GM12878 (cell line): Measurements from ENCODE around the gene ZNF627. TPM values are rescaled to one million over a fixed set of nuclear protein-coding genes. Genes with fewer than 3 reads are reported as not detected.

Experiments
- ATF7 ChIP-seq: fragments of 450-650 bp; IDR thresholded peaks from 2 replicates; pipeline ENCODE4 v1.6.1; 2016; ENCODE audit warnings: low read depth, mild to moderate bottlenecking
- CHD2 ChIP-seq: IDR thresholded peaks from 2 replicates; pipeline ENCODE4 v1.6.1; 2011; ENCODE audit warnings: low read depth, low read length, improper control_type of control experiment, borderline replicate concordance
- GATAD2B ChIP-seq: fragments of 450-650 bp; conservative IDR thresholded peaks from 2 replicates; pipeline ENCODE4 v1.6.1; 2017; ENCODE audit warnings: low read depth, mild to moderate bottlenecking, moderate library complexity
- IKZF1 ChIP-seq: fragments of 450-650 bp; conservative IDR thresholded peaks from 2 replicates; pipeline ENCODE4 v1.6.1; 2017; ENCODE audit warnings: antibody characterized with exemption, mild to moderate bottlenecking
- IKZF2 ChIP-seq, 2 experiments: fragments of 450-650 bp; IDR thresholded peaks; 2 replicates each; pipeline ENCODE4 v1.6.1; 2017; ENCODE audit warnings: mild to moderate bottlenecking in 2 of 2, moderate library complexity in 2 of 2
- KAT2A ChIP-seq: conservative IDR thresholded peaks from 2 replicates; pipeline ENCODE4 v1.6.1; 2011; ENCODE audit warnings: low read depth, low read length; ENCODE audit not compliant: control insufficient read depth
- MTA2 ChIP-seq: fragments of 450-650 bp; IDR thresholded peaks from 2 replicates; pipeline ENCODE4 v1.6.1; 2016; ENCODE audit warnings: low read depth, mild to moderate bottlenecking, moderate library complexity
- MTA3 ChIP-seq: IDR thresholded peaks from 2 replicates; pipeline ENCODE4 v1.6.1; 2012; ENCODE audit warnings: low read length, inconsistent platforms, borderline replicate concordance
- MYB ChIP-seq: fragments of 150-350 bp; IDR thresholded peaks from 2 replicates; pipeline ENCODE4 v1.6.1; 2014; ENCODE audit warnings: mild to moderate bottlenecking, low read depth, low read length, borderline replicate concordance
- NRF1 ChIP-seq: conservative IDR thresholded peaks from 2 replicates; pipeline ENCODE4 v1.6.1; 2011; ENCODE audit warnings: mild to moderate bottlenecking, low read depth, low read length, improper control_type of control experiment
- RAD21 ChIP-seq: IDR thresholded peaks from 2 replicates; pipeline ENCODE4 v1.6.1; 2011; ENCODE audit warnings: mild to moderate bottlenecking, low read depth, low read length, moderate library complexity; ENCODE audit not compliant: insufficient read depth
- SPI1 ChIP-seq: IDR thresholded peaks from 2 replicates; pipeline ENCODE4 v1.6.1; 2011; ENCODE audit warnings: low read depth, mild to moderate bottlenecking, low read length, moderate library complexity, borderline replicate concordance; ENCODE audit not compliant: insufficient read depth
- STAT1 ChIP-seq: fragments of 450-650 bp; conservative IDR thresholded peaks from 2 replicates; pipeline ENCODE4 v1.6.1; 2014; ENCODE audit warnings: antibody characterized with exemption, mild to moderate bottlenecking
- ZNF384 ChIP-seq: IDR thresholded peaks from 2 replicates; pipeline ENCODE4 v1.6.1; 2012; ENCODE audit warnings: low read depth, mild to moderate bottlenecking, low read length, improper control_type of control experiment, borderline replicate concordance
- polyA plus RNA-seq, 11 experiments: library from polyadenylated mRNA; depleted of rRNA in 4 of 11; unstranded in 6 of 11; stranded (reverse) in 5 of 11; fragments of >200 nt; fragmentation: Nextera tagmentation in 4 of 11; fragmentation: Illumina TruSeq in 1 of 11; extraction: Ambion mirVana in 4 of 11; extraction: Trizol in 1 of 11; gene quantifications; 1 replicate in 1 of 11; 2 replicates in 10 of 11; pipeline versions ENCODE4 v1.2.1 to v1.2.3, GENCODE V29; 2011 to 2016; ENCODE audit warnings: inconsistent platforms in 2 of 11, missing spikeins in 2 of 11, low read depth in 1 of 11
- total RNA-seq, 4 experiments: library from RNA; depleted of rRNA in 3 of 4; stranded (reverse); fragments of >200 nt in 3 of 4; fragmentation: Illumina TruSeq in 1 of 4; extraction: Trizol in 1 of 4; gene quantifications; 2 replicates each; pipeline versions ENCODE4 v1.2.1 to v1.2.3, GENCODE V29; 2013 to 2021
- TF ChIP-seq, protein P1 (sequence below): fragments of 450-650 bp; IDR thresholded peaks from 2 replicates; pipeline ENCODE4 v1.6.1; 2016; ENCODE audit warnings: mild to moderate bottlenecking
- TF ChIP-seq, protein P2 (sequence below): fragments of 450-650 bp; formaldehyde crosslinking; IDR thresholded peaks from 2 replicates; pipeline ENCODE4 v1.4.0; 2022; ENCODE audit warnings: mild to moderate bottlenecking, moderate library complexity
- TF ChIP-seq, protein P3 (sequence below): fragments of 450-650 bp; IDR thresholded peaks from 2 replicates; pipeline ENCODE4 v1.6.1; 2016; ENCODE audit warnings: mild to moderate bottlenecking
- TF ChIP-seq, protein P4 (sequence below): fragments of 450-650 bp; formaldehyde crosslinking; IDR thresholded peaks from 2 replicates; pipeline ENCODE4 v1.5.0; 2022; ENCODE audit warnings: mild to moderate bottlenecking, missing genetic modification characterization
- TF ChIP-seq, protein P5 (sequence below): fragments of 450-650 bp; IDR thresholded peaks from 2 replicates; pipeline ENCODE4 v1.6.1; 2017; ENCODE audit warnings: mild to moderate bottlenecking, low read depth, inconsistent platforms; ENCODE audit not compliant: poor library complexity, severe bottlenecking

ZNF627 gene
- total and polyA plus RNA-seq, 10 of the 15 experiments (the other 5 are each of a cell fraction or from before 2014, with no cell fraction given), result 5.1 to 13.7 (median 10.2) TPM

DNA sequence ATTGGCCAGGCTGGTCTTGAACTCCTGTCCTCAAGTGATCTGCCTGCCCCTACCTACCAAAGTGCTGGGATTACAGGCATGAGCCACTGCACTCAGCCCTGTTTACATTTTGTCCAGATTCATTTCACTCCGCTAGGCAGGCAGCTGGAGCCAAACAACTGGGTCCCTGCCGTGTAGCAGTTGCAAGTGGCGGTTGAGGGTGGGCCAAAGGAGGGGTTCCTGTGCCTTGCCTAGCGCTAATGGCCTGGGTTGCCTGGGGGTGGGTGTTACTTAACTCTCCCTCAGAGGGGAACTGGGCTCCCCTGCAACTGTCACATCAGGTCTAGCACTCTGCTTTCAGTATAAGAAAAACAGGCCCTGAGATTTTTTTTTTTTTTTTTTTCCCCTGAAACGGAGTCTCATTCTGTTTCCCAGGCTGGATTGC is 27.2 kb upstream of the ZNF627 start (continued):
- TF ChIP-seq, protein P1, sequence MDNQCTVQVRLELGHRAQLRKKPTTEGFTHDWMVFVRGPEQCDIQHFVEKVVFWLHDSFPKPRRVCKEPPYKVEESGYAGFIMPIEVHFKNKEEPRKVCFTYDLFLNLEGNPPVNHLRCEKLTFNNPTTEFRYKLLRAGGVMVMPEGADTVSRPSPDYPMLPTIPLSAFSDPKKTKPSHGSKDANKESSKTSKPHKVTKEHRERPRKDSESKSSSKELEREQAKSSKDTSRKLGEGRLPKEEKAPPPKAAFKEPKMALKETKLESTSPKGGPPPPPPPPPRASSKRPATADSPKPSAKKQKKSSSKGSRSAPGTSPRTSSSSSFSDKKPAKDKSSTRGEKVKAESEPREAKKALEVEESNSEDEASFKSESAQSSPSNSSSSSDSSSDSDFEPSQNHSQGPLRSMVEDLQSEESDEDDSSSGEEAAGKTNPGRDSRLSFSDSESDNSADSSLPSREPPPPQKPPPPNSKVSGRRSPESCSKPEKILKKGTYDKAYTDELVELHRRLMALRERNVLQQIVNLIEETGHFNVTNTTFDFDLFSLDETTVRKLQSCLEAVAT, result peak; percentile 54
- TF ChIP-seq MTA2 (0 out of 2 replicates have a peak, but pooled peaks have one; percentile 53), MTA3 (no peak), ATF7 (peak; percentile 49; the same call in 1 of the 2 replicates), KAT2A (no peak), GATAD2B (peak; percentile 46; the same call in 1 of the 2 replicates), SPI1 (peak; percentile 66; the same call in 1 of the 2 replicates), MYB (peak; percentile 79; the same call in 1 of the 2 replicates), IKZF2 (IDR thresholded peaks at IDR 0.05) (peak; percentile 37 to 51; a peak in 2 of 4 replicates), STAT1 (no peak), NRF1 (no peak), ZNF384 (peak; percentile 66), IKZF1 (peak; percentile 60), CHD2 (0 out of 2 replicates have a peak, but pooled peaks have one; percentile 35), RAD21 (no peak)
- TF ChIP-seq, protein P2, sequence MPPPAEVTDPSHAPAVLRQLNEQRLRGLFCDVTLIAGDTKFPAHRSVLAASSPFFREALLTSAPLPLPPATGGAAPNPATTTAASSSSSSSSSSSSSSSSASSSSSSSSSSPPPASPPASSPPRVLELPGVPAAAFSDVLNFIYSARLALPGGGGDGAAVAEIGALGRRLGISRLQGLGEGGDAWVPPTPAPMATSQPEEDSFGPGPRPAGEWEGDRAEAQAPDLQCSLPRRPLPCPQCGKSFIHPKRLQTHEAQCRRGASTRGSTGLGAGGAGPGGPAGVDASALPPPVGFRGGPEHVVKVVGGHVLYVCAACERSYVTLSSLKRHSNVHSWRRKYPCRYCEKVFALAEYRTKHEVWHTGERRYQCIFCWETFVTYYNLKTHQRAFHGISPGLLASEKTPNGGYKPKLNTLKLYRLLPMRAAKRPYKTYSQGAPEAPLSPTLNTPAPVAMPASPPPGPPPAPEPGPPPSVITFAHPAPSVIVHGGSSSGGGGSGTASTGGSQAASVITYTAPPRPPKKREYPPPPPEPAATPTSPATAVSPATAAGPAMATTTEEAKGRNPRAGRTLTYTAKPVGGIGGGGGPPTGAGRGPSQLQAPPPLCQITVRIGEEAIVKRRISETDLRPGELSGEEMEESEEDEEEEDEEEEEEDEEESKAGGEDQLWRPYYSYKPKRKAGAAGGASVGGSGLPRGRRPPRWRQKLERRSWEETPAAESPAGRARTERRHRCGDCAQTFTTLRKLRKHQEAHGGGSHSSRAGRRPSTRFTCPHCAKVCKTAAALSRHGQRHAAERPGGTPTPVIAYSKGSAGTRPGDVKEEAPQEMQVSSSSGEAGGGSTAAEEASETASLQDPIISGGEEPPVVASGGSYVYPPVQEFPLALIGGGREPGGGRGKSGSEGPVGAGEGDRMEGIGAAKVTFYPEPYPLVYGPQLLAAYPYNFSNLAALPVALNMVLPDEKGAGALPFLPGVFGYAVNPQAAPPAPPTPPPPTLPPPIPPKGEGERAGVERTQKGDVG (CRISPR knock-in tag), result no peak
- TF ChIP-seq, protein P3, sequence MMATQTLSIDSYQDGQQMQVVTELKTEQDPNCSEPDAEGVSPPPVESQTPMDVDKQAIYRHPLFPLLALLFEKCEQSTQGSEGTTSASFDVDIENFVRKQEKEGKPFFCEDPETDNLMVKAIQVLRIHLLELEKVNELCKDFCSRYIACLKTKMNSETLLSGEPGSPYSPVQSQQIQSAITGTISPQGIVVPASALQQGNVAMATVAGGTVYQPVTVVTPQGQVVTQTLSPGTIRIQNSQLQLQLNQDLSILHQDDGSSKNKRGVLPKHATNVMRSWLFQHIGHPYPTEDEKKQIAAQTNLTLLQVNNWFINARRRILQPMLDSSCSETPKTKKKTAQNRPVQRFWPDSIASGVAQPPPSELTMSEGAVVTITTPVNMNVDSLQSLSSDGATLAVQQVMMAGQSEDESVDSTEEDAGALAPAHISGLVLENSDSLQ, result peak; percentile 31; the same call in 1 of the 2 replicates
- TF ChIP-seq, protein P4, sequence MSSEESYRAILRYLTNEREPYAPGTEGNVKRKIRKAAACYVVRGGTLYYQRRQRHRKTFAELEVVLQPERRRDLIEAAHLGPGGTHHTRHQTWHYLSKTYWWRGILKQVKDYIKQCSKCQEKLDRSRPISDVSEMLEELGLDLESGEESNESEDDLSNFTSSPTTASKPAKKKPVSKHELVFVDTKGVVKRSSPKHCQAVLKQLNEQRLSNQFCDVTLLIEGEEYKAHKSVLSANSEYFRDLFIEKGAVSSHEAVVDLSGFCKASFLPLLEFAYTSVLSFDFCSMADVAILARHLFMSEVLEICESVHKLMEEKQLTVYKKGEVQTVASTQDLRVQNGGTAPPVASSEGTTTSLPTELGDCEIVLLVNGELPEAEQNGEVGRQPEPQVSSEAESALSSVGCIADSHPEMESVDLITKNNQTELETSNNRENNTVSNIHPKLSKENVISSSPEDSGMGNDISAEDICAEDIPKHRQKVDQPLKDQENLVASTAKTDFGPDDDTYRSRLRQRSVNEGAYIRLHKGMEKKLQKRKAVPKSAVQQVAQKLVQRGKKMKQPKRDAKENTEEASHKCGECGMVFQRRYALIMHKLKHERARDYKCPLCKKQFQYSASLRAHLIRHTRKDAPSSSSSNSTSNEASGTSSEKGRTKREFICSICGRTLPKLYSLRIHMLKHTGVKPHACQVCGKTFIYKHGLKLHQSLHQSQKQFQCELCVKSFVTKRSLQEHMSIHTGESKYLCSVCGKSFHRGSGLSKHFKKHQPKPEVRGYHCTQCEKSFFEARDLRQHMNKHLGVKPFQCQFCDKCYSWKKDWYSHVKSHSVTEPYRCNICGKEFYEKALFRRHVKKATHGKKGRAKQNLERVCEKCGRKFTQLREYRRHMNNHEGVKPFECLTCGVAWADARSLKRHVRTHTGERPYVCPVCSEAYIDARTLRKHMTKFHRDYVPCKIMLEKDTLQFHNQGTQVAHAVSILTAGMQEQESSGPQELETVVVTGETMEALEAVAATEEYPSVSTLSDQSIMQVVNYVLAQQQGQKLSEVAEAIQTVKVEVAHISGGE (CRISPR knock-in tag), result no peak
- TF ChIP-seq, protein P5, sequence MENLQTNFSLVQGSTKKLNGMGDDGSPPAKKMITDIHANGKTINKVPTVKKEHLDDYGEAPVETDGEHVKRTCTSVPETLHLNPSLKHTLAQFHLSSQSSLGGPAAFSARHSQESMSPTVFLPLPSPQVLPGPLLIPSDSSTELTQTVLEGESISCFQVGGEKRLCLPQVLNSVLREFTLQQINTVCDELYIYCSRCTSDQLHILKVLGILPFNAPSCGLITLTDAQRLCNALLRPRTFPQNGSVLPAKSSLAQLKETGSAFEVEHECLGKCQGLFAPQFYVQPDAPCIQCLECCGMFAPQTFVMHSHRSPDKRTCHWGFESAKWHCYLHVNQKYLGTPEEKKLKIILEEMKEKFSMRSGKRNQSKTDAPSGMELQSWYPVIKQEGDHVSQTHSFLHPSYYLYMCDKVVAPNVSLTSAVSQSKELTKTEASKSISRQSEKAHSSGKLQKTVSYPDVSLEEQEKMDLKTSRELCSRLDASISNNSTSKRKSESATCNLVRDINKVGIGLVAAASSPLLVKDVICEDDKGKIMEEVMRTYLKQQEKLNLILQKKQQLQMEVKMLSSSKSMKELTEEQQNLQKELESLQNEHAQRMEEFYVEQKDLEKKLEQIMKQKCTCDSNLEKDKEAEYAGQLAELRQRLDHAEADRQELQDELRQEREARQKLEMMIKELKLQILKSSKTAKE, result peak; percentile 75
